ENCODE data around the gene COL11A1.
"Not testable (repeated sequence)": the region's sequence is repeated elsewhere in the genome, so short reads cannot be mapped to it uniquely, and the experiment has no call there.

COL11A1 gene

DNA sequence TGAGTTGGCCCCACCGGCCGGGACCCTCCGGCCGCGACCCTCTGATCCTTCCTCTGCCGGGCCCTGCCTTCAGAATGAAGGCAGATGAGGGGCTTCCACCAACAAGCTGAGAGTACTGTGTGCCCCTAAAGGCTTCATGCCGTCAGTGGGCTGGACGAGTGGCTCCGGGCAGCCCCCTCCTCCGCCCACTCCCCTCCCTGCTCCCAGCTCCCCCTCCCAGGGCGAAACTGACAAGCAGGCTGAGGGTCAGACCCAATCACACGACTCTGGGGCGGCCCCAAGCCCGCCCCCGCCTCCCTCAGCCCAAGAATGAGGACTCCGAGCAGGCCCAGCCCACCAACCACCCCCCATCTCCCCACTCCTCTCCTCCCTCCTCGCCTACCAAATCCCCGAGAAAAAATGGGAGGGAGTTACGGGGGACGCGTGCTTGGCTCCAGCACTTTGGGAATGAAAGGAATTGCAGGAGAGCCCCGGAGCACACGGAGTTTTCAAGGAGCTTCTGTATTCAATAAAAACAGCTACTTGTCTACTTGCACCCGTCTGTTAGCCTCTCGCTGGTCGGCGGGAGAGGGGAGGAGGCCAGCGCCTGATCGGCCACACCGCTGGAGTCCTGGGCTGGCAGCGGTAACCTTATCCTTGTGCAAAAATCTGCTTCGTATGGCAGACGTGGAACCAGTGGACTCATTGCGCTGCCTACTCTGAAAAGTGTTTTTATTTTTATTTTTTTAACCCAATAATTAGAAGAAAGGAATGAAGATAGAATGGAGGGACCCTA, at the start of gene COL11A1:
Gene COL11A1, minus strand, starts transcription at position 147 of the 775 bp plus-strand sequence. CDS start 344 bp downstream, outside the sequence.
- DNase-seq, result no peak

DNA sequence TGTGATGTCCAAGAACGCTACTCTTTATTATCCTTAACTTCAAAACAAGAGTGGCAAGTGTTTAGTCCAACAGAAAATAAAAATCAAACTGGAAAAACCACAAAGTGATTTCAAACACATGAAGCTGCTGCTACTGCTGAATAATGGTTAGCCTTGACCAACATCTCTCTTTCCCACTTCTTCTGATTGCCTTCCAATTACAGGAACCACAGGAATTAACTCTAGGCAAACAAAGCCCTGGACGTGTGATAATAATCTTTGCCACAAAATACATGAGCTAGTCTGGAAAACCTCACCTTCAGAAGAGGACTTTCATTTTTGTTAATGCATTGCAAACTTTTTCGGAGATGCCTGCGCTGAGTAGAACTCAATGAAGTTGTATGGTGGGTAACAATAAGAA, 48.6 kb upstream of the COL11A1 start:
- no peak for DNase-seq

DNA sequence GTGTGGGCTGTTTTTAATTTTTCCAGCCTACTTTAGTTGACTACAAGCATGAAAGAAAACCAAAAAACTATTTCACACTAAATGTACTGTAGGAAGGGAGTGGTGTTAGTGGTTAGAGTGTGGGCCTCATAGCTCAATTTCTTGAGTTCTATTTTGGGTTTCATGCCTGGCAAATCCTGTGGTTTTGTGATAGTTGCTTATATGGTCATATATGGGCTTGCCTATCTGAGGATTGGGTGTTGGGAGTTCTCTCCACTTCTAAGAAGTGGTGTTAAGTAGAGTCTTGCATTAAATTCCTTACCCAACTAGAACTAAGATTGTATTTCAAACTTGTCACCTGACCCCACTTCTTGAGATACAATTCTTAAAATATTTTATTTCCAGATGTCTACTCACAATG, 37.8 kb upstream of the COL11A1 start:
- DNase-seq, result no peak

DNA sequence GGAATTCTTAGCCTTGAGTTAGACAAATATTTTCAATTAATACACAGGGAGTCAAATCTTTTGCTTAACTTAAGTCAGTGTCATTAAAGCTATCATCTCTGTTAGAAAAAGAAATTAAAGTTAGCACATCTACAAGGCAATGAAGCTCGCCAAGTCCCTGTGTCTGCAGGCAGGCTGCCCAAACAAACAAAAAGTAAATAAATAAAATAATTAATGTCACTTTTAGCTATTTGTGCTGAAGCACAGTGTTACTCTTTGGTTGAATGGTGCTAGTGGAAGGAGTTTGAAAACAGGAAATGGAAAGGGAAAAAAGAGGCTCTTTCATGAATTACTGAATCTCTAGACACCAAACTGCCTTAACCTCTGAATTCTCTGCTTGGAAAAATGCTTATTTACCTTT, 37.1 kb upstream of the COL11A1 start:
- no peak for DNase-seq

DNA sequence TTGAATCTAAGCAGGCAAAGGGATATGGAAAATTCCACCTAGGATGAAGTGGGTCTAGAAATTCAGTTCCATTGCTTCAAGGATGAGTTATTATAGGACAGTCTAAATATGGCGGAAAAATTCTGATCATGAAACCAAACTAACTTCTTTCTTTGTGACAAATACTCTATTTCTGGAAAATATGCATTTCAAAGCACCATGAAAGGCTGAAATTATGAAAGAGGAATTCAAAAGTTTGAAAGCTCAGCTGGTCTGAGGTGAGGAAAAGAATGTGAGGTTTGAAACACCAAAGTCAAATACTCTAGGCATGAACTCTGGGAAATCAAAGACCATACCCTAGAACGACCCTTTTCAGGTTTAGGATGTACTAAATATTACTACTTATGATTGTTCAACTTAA, 36.4 kb upstream of the COL11A1 start:
- no peak for DNase-seq

DNA sequence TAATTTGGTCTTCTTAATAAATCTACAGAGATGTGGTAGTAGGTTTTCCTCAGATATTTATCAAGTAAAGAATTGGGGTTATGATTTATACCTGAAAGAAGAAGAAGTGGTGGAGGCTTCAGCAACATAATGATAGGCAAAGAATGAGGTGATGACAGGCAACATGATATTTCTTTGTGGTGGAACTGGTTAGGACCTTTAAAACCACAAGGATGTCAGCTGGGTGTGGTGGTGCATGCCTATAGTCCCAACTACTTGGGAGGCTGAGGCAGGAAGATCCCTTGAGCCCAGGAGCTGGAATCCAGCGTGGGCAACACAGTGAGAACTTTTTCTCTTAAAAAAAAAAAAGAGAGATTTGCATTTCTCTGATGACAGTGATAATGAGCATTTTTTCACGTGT, 34.1 kb upstream of the COL11A1 start:
- DNase-seq, result no peak

DNA sequence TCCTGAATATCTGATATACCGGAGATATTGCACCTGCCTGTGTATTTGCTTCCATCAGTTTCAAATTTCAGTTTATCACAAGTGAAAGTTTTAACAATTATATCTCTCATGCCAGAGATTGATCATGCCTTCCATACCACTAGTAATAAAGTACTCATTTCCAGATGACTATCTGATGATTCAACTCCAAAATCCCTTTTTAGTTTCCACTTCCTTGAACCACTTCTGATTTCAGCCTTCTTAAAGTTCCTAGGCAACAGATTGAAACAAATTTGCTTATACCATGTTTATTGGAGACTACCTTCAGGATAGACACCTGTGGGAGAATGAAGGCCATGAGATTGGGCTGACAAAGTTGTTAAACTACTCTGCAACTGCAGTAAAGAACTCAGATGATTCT, 21.5 kb upstream of the COL11A1 start:
- DNase-seq, result no peak

DNA sequence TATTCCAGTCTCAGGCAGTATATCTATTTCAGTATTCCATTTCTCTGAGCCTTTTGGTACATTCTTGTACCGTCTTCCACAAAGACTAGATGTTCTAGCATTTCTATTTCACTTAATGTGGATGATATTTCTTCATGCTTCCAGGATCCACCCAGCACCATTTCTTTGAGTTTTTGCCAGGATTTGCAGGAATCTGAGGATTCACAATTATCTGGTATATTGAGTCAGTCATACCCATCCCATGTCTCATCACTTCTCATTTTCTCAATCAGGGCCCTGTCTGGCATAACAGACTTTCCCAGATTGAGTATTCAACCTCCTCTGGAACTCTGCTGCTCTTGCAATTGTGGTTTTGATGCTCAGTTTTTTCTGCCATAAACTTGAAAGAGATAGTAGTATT, 20.9 kb upstream of the COL11A1 start:
- no peak for DNase-seq

DNA sequence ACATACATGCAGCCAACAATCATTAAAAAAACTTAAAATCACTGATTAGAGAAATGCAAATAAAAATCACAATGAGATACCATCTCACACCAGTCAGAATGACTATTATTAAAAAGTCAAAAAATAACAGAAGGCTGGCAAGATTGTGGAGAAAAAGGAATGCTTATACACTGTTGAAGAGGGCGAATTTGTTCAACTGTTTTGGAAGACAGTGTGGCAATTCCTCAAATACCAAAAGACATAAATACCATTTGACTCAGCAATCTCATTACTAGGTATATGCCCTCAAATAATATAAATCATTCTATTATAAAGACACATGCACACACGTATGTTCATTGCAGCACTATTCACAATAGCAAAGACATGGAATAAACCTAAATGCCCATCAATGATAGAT, 19.9 kb upstream of the COL11A1 start:
- not testable (repeated sequence) for DNase-seq

DNA sequence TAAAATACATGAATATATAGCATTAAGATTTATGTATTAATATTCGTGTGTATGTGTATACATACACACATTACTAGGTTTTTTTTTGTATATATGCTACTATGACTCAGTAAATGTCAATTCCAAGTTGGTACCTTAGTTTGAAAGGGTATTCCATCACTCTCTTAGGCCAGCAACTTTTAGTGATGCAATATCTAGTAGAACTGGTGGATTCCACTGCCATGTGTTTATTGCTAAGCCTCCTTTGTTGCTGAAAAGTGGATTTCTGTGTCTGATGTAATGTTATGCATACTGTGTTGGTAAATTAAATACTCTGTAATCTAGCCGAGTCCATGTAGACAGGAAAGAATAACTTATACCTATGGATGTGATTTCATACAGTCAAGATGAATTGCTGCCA, 16.9 kb upstream of the COL11A1 start:
- no peak for DNase-seq

DNA sequence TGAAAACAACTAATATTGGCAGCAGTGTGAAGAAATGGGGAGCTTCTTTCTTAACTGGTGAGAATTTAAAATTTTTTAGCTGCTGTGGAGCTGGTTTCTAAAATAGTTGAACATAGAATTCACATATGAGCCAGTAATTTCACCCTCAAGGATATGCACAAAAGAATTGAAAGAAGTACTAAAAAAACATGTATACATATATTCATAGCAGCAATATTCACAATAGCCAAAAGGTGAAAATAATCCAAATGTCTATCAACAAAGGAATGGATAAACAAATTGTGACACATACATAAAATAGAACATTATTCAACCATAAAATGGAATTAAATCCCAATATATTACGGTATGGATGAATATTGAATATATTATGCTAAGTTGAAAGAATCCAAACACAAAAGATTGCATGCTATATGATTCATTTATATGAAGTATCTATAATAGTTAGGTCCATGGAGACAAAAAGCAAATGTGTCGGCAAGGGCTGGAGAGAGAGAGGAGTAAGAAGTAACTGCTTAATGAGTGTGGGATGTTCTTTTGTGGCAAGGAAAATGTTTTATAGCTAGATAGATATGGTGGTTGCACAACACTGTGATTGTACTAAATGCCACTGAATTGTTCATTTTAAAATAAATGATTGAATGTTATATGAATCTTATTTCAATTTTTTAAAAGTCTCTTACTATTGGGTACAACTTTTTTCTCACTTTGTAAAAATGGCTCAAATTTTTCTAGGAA, 14.8 kb upstream of the COL11A1 start:
- no peak for DNase-seq

DNA sequence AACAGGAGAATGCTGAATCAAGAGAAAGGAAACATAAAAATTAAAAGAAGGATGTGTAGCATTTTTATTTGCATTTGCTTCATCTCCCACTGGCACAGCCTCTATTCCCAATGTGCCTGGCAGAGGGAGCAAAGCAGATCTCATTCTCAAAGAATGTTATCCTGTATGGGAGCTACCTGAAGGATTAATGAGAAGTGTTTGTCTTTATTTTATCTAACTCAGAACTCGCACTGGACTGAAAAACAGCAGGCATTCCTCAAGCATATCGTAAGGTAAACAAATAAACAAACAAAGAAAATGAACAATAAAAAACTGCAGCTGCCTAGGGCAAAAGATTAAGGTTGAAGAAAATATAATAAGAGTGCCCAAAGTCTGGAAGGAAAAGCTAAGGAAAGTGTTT, 12.7 kb upstream of the COL11A1 start:
- DNase-seq, result no peak

DNA sequence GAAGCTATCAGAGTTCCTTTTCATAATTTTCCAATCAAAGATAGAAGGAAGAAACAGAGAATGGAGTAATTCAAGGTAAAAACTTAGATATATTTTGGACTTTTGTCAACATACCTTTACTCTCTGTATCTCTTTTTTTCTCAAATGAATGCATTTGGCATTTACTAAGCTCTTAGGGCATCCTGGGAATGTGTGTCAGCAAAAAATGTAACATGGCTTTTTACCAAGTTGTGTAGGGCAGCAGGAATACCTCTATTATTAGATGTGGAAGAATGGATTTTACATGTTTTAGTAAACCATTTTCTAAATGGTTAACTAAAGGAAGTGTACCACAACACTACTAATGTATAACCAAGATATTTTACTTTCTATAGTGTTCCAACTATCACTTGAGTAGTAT, 4.2 kb upstream of the COL11A1 start:
- DNase-seq, result no peak

DNA sequence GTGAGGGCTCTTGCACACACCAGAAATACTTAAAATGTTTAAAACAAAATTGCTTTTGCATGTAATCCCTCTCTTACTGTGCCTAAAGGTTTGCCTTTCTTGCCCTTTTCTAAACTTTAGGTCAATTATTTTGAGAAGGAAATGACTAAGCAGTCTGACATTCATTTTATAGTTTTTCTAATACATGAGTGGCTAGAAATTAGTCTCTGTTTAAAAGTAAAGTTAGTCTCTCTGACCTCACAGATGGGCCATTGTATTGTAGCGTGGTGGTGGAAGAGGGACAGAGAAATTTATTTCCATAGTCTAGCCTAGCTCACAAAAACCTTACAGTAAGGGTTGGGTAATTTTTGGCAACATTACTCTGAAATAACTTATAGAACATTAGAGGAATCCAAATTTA, 3.6 kb upstream of the COL11A1 start:
- no peak for DNase-seq

DNA sequence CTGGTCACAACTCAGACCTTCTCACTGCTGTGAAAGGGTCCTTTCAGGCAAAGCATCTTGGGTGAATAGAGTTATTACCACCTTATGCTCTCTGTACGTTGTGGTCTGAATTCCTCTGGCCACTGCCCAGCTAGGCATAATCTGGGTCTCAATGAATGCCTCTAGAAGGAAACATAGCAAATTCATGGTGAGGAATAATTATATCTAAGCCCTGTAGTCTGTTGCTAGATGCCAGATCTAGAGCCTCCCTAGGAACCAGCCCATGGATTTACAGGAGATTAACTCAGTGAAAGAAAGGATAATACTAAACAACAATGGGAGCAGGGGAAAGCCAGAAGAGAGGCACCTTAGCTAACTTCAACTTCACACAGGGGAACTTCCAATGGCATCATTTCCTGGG, 2.4 kb upstream of the COL11A1 start:
- DNase-seq, result no peak

DNA sequence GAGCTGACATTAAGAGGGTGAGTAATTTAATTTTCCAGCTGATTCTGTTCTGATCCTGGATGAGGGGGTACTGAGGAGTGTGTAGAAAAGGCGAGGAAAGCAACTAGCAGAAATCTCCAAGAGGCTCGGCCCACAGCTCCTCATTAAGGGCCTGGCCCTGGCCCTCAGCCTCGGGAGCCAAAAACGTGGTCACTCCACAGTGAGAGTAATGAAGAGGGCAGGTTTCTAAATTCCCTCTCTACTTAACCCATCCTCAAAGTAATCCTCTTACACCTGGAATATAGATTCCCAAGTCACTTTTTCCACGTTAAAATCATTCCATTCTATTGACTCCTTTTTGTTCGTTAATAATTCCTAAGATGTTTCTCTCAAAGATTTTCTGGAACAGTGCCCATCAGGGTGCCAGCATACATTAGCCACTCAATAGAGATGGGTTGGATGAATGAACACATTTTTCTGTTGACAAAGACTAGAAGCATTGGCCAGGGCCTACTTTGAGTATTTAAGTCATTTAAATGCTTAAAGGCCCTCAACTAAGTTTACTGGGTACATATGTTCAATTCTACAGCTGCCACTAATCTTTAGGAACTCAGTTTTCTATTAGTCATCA, 1.1 kb upstream of the COL11A1 start:
- no peak for DNase-seq

DNA sequence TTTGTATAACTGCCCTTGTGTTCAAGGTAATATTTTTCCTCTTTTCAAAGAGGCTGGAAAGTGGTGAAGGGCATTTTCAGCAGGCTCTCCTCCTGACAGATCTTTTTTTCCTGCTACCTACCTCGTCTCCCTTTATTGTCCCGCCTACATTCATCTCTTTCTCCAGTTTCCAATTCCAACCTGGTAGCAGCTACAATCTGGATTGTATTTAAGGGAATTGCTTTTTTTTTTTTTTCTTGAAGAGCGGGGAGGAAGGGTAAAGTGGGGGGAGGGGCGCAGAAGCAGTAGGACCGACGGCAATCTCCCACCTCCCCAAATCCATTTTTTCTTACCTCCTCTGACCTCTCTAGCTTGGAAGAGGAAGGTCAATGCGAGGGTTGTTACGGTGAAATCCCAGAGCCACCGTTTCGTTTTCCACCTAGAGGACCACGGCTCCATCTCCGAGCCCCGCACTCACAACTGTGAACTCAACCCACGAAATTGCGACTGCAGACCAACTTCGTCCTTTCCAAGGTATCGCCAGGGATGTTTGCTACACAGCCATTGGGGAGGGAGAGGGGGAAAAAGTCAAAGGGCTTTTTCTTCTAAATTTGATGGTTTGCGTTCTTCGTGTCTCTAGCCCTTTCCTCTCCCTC, 464 bp downstream of the COL11A1 start:
- no peak for DNase-seq

DNA sequence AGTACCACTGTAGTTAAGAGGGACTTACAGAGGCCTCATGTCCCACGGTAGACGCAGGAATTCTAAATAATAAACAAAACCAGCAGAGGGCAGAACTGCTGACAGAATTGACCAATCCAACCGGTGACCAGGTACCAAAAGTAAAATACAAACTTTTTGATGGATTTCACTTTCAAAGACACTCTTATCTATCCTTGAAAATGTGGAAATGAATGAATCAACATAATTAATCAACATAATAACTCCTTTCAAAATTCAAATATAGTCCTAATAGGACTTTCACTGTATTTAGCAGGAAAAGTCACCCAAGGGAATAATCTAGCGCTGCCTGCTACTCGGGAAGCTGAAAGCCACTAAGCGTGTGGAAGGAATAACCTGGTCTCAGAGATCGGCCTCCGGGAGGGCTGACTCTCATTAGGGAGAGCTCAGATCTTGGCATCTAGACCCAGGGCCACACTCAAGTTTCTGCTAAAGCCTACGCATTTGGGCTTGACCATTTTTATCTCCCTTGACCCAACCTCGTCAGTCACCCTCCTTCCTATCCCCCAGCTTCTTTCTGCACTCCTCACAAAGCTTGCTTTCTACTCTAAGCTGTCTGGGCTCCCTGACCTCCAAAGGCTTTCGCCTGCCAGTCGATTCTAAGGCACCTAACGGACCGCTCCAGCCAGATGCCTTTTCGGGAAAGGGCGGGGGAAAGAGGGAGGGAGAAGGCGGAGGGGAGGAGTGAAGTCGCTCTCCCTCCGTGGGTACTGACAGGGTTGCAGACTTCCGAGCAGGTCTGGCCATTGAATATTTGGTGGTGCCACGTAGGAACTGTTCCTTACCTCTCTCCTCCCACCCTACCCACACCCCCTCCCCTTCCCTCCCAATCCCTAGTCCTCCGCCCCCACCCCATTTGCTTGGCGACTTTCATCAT, 1.6 kb downstream of the COL11A1 start:
- no peak for DNase-seq

DNA sequence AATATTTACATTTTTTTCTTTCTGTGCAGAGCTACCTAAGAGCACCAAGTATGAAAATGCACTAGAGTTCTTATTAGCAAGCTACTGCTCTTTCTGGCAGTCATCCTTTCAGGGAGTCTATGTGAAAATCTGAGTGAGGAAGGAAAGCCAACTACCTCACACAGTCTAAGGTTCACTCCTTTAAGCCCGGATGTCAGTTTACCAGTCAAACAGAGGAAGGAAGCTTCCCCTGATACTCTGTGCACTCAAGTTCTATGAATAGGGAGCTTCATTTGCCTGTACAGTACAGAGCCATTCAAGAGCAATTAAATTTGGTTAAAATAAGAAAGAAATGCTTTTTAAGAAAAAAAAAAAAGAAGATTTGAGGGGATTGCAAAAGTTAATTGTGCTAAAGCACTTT, 6.9 kb downstream of the COL11A1 start:
- DNase-seq, result no peak

DNA sequence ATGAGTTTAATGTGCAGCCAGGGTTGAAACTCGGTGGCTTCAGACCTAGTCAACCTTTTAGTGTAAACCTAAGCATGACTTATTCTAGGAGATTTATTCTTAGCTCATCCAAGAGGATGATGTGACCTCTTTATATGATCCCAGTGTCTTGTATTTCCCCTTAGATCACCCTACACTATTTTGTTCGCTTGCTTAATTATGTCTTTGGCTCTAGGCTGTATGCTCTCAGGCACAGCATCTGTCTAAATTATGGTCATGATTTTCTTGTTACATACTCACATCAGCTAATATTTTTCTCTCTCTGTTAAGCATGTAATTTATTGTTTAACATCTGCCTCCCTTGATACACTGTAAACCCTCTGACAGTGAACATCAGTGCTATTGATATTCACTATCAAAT, 19.1 kb downstream of the COL11A1 start:
- no peak for DNase-seq

DNA sequence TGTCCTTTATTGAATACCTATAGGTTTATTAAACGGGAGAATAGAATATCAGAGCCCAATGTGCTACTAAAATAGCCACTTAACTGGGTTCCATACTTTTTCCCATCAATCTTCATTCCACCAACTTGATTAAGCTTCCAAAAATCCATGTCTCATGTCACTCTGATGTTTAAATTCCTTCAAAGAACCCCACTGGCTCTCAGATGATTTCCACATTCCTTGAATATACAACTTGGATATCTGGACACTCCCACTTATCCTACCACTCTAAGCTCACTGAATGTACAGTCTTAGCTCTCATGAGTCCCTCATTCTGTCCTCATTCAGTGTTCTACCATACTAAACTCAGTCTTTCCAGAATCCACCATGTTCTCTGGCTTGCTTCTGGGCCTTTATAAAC, 21.1 kb downstream of the COL11A1 start:
- DNase-seq, result no peak

DNA sequence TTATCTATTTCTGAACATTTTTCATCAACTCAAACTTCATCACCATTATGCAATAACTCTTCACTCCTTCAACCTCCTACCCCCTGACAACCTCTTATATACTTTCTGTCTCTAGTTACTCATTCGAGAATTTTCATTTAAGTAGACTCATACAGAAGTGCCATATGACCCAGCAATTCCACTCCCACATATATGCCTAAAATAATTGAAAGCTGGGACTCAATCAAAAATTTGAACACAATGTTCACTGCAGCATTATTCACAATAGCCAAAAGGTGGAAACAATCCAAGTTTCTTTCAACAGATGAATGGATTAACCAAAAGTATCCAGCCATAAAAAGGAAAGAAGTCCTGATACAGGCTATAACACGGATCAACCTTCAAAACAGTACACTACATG, 24.1 kb downstream of the COL11A1 start:
- DNase-seq, result no peak

Measured in stimulated activated naive CD4-positive, alpha-beta T cell treated with Interleukin-2 at 50 U/mL for 16 hours (primary cell).